DOHH2 (cell line): ENCODE results near the gene CYSLTR2.
"Not testable (repeated sequence)": the region's sequence is repeated elsewhere in the genome, so short reads cannot be mapped to it uniquely, and the experiment has no call there.

Experiments used
- H3F3A ChIP-seq: fragments of 200-600 bp; sonication (generic), shearing (Covaris generic); 2 replicates; pipeline ENCODE4 v1.6.0; 2016; ENCODE audit warnings: antibody characterized with exemption, mild to moderate bottlenecking; ENCODE audit not compliant: control insufficient read depth, insufficient read depth
- H3K27ac ChIP-seq: fragments of 200-600 bp; sonication (generic); 2 replicates; pipeline ENCODE4 v1.5.1; 2014; ENCODE audit warnings: low read depth, mild to moderate bottlenecking, low read length, moderate library complexity
- H3K27me3 ChIP-seq: fragments of 200-600 bp; sonication (generic); 2 replicates; pipeline ENCODE4 v1.6.1; 2014; ENCODE audit warnings: mild to moderate bottlenecking, low read length, mixed read lengths; ENCODE audit not compliant: control insufficient read depth
- H3K36me3 ChIP-seq: fragments of 200-600 bp; sonication (generic); 2 replicates; pipeline ENCODE4 v1.6.1; 2014; ENCODE audit warnings: mild to moderate bottlenecking, low read length, moderate library complexity, mixed read lengths; ENCODE audit not compliant: control insufficient read depth
- H3K4me1 ChIP-seq: fragments of 200-600 bp; sonication (generic); 2 replicates; pipeline ENCODE4 v1.6.1; 2014; ENCODE audit warnings: mild to moderate bottlenecking, low read length, mixed read lengths; ENCODE audit not compliant: control insufficient read depth
- H3K4me2 ChIP-seq: fragments of 200-600 bp; sonication (generic); 2 replicates; pipeline ENCODE4 v1.6.0; 2014; ENCODE audit warnings: mild to moderate bottlenecking, low read length, moderate library complexity
- H3K4me3 ChIP-seq: fragments of 200-600 bp; sonication (generic); 2 replicates; pipeline ENCODE4 v1.5.1; 2014; ENCODE audit warnings: mild to moderate bottlenecking, low read length, mixed read lengths
- H3K79me2 ChIP-seq: fragments of 200-600 bp; sonication (generic); 2 replicates; pipeline ENCODE4 v1.6.1; 2014; ENCODE audit warnings: mild to moderate bottlenecking, low read length, mixed read lengths; ENCODE audit not compliant: control insufficient read depth
- H3K9me2 ChIP-seq: fragments of 200-600 bp; sonication (generic); replicated peaks from 2 replicates; pipeline ENCODE4 v1.6.1; 2014; ENCODE audit warnings: mild to moderate bottlenecking, low read length, mixed read lengths; ENCODE audit not compliant: control insufficient read depth
- H3K9me3 ChIP-seq: fragments of 200-600 bp; sonication (generic); 2 replicates; pipeline ENCODE4 v1.6.1; 2014; ENCODE audit warnings: antibody characterized with exemption, low read length, mixed read lengths; ENCODE audit not compliant: control insufficient read depth, insufficient read depth
- H4K20me1 ChIP-seq: fragments of 200-600 bp; sonication (generic); 2 replicates; pipeline ENCODE4 v1.6.0; 2014; ENCODE audit warnings: low read depth, mild to moderate bottlenecking, antibody characterized with exemption, low read length, moderate library complexity; ENCODE audit not compliant: control insufficient read depth, insufficient read depth
- CTCF ChIP-seq: fragments of 200-600 bp; sonication (generic); IDR thresholded peaks from one replicate; pipeline ENCODE4 v1.5.1; 2014; ENCODE audit warnings: antibody characterized with exemption, mild to moderate bottlenecking, low read depth, low read length; ENCODE audit not compliant: poor library complexity, severe bottlenecking
- EZH2phosphoT487 ChIP-seq: fragments of 200-600 bp; sonication (generic); IDR thresholded peaks from 2 replicates; pipeline ENCODE4 v1.6.1; 2017; ENCODE audit warnings: borderline replicate concordance, mild to moderate bottlenecking, antibody characterized with exemption, low read length, moderate library complexity, mixed read lengths

The CYSLTR2 gene

DNA sequence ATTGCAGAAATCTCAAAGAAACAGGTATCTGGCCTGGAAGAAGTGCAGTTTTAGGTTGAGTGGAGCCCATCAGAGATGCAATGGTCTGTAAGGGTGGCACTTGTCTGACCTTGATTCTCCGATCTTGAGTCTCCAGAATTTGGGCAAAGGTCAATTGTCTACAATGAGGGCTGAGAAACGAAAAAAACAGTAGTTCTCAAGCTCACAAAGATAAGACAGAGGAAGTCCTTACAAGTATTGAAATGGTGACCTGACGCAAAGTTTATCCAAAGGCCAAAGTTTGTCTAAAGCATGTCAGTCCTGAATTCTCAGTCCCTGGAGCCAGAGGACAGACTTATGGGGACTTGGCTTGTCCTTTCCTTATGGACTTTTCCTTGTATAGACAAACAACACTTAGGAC, 40.3 kb downstream of the CYSLTR2 start:
- Histone ChIP-seq H3K36me3 (no peaks in the 10 kb centered on the region), H3K9me2 (no peaks in the 10 kb centered on the region), H3K27ac (no peak overlapping the region), H3K9me3 (no peaks in the 10 kb centered on the region), H3K4me2 (no peak overlapping the region), H4K20me1 (no peaks in the 10 kb centered on the region), H3F3A (no peaks in the 10 kb centered on the region), H3K4me1 (no peaks in the 10 kb centered on the region), H3K79me2 (no peaks in the 10 kb centered on the region), H3K4me3 (no peak overlapping the region), H3K27me3 (no peaks in the 10 kb centered on the region; the same call in 1 of the 2 replicates)
- no peak for TF ChIP-seq EZH2phosphoT487
- no peak for TF ChIP-seq CTCF

DNA sequence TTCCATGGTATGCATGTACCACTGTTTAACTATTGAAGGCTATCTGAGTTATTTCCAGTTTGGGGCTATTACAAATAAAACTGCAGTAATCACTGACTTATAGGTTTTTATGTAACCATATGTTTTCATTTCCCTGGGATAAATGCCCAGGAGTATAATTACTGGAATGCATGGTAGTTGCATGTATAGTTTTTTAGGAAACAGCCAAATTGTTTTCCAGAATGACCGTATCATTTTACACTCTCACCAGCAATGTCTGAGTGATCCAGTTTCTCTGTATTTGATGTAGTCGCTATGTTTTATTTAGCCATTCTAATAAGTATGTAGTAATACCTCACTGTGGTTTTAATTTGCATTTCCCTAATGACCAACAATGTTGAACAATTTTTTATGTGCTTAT, 42.0 kb downstream of the CYSLTR2 start:
- H3K4me3 ChIP-seq = no peak overlapping the region
- H3K27me3 ChIP-seq = no peaks in the 10 kb centered on the region; the same call in 1 of the 2 replicates
- H3K79me2 ChIP-seq = no peaks in the 10 kb centered on the region
- no peak overlapping the region for H3K4me2 ChIP-seq
- H3K27ac ChIP-seq = no peak overlapping the region
- no peaks in the 10 kb centered on the region for H3K36me3 ChIP-seq
- H3K9me3 ChIP-seq = no peaks in the 10 kb centered on the region
- TF ChIP-seq EZH2phosphoT487 (no peak), CTCF (no peak)
- no peaks in the 10 kb centered on the region for H3K9me2 ChIP-seq
- no peaks in the 10 kb centered on the region for H3F3A ChIP-seq
- H4K20me1 ChIP-seq = no peaks in the 10 kb centered on the region
- no peaks in the 10 kb centered on the region for H3K4me1 ChIP-seq

GRCh38 chr13:48696676-48697075, 42.9 kb downstream of the CYSLTR2 start:
- not testable (repeated sequence) for H3K36me3 ChIP-seq, H4K20me1 ChIP-seq, H3K4me3 ChIP-seq, H3K27ac ChIP-seq, H3K9me3 ChIP-seq, H3K4me2 ChIP-seq, H3K9me2 ChIP-seq, H3K4me1 ChIP-seq, H3K79me2 ChIP-seq, H3F3A ChIP-seq, H3K27me3 ChIP-seq

- Histone ChIP-seq H3K9me2 (no peaks in the 10 kb centered on the region), H3K4me2 (no peak overlapping the region), H3K36me3 (no peaks in the 10 kb centered on the region), H3K79me2 (no peaks in the 10 kb centered on the region), H3K4me1 (no peaks in the 10 kb centered on the region), H4K20me1 (no peaks in the 10 kb centered on the region), H3K27me3 (no peaks in the 10 kb centered on the region), H3K27ac (no peak overlapping the region), H3K9me3 (no peaks in the 10 kb centered on the region), H3K4me3 (no peak overlapping the region), H3F3A (no peaks in the 10 kb centered on the region)
- TF ChIP-seq CTCF (no peak), EZH2phosphoT487 (no peak)
Observed at GRCh38 chr13:48707405-48707804, 53.7 kb downstream of the CYSLTR2 start.
